ENCODE data around the gene SNF8. TPM values are rescaled to one million over a fixed set of nuclear protein-coding genes. Genes with fewer than 3 reads are reported as not detected.

Gene SNF8
- polyA plus RNA-seq, 1 donor from 2014 or later, result 171 TPM

DNA sequence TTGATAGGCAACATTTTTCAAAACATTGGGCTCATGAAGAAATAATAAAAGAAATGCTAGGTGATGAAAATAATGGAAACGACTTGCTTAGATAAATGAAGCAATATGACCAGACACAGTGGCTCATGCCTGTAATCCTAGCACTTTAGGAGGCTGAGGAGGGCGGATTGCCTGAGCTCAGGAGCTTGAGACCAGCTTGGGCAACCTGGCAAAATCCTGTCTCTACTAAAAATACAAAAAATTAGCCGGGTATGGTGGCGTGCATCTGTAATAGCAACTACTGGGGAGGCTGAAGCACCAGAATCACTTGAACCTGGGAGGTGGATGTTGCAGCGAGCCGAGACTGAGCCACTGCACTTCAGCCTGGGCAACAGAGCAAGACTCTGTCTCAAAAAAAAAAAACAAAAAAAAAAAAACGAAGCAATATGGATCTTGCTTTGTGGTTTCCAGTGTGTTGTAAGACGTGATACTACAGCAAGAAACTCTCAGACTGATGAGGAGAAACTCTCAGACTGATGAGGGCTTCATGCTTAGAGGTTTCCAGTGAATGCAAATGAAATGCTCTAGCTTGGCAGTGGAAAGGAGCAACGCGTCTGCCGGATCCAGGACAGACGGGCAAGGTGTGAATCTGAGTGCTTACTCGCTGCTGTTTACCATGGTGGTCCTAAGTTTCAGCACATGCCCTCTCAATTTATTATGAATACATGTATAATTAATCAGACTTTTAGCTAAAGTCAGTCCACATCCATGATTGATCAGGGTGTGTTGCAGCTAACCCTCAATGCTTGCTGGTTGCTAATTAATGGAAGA is 41.0 kb upstream of the SNF8 start:
- Histone ChIP-seq H4K20me1 (ENCODE audit: insufficient read depth) (no peaks in the 10 kb centered on the region), H3K9me3 (ENCODE audit: low read length) (no peaks in the 10 kb centered on the region), H3K4me2 (ENCODE audit: low read length) (no peak overlapping the region), H3K4me3 (ENCODE audit: low read length) (no peak overlapping the region), H3K79me2 (replicated peaks; ENCODE audit: insufficient read depth, low read length) (no peaks in the 10 kb centered on the region), H3K9me2 (ENCODE audit: insufficient read depth, low read length) (no peaks in the 10 kb centered on the region), H3K27ac (ENCODE audit: low read length) (no peak overlapping the region), H3F3A (ENCODE audit: insufficient read depth, low read length, poor library complexity, severe bottlenecking) (no peaks in the 10 kb centered on the region), H3K9ac (ENCODE audit: low read length) (no peak overlapping the region), H3K27me3 (ENCODE audit: insufficient read depth, low read depth, low read length) (no peaks in the 10 kb centered on the region), H3K36me3 (ENCODE audit: insufficient read depth, low read length) (no peaks in the 10 kb centered on the region), H2AFZ (ENCODE audit: low read depth, low read length) (no peak overlapping the region)
- TF ChIP-seq, protein P1, sequence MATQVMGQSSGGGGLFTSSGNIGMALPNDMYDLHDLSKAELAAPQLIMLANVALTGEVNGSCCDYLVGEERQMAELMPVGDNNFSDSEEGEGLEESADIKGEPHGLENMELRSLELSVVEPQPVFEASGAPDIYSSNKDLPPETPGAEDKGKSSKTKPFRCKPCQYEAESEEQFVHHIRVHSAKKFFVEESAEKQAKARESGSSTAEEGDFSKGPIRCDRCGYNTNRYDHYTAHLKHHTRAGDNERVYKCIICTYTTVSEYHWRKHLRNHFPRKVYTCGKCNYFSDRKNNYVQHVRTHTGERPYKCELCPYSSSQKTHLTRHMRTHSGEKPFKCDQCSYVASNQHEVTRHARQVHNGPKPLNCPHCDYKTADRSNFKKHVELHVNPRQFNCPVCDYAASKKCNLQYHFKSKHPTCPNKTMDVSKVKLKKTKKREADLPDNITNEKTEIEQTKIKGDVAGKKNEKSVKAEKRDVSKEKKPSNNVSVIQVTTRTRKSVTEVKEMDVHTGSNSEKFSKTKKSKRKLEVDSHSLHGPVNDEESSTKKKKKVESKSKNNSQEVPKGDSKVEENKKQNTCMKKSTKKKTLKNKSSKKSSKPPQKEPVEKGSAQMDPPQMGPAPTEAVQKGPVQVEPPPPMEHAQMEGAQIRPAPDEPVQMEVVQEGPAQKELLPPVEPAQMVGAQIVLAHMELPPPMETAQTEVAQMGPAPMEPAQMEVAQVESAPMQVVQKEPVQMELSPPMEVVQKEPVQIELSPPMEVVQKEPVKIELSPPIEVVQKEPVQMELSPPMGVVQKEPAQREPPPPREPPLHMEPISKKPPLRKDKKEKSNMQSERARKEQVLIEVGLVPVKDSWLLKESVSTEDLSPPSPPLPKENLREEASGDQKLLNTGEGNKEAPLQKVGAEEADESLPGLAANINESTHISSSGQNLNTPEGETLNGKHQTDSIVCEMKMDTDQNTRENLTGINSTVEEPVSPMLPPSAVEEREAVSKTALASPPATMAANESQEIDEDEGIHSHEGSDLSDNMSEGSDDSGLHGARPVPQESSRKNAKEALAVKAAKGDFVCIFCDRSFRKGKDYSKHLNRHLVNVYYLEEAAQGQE (IDR thresholded peaks at IDR 0.05; ENCODE audit: borderline replicate concordance), result no peak
- TF ChIP-seq POLR2AphosphoS5 (IDR thresholded peaks at IDR 0.05), result no peak
- no peak for TF ChIP-seq RAD21 (conservative IDR thresholded peaks at IDR 0.05)

DNA sequence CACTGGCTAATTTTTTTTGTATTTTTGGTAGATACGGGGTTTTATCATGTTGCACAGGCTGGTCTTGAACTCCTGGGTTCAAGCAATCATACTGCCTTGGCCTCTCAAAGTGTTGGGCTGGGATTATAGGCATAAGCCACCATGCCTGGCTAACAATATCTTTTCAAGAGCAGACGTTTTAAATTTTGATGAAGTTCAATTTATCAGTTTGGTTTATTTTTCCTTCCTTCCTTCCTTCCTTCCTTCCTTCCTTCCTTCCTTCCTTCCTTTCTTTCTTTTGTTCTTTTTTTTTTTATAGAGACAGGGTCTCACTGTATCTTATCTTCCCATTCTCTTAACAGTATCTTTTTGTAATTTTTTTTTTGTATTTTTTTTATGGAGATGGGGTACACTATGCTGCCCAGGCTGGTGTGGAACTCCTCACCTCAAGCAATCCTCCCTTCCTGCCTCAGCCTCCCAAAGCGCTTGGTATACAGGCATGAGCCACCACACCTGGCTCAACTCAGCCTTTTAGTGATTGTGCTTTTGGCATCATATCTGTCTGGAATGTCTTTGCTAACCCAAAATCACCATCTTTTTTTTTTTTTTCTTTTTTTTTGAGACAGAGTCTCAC is 37.4 kb upstream of the SNF8 start:
- no peaks in the 10 kb centered on the region for H3F3A ChIP-seq (ENCODE audit: insufficient read depth, low read length, poor library complexity, severe bottlenecking)
- no peak overlapping the region for H2AFZ ChIP-seq (ENCODE audit: low read depth, low read length)
- no peaks in the 10 kb centered on the region for H3K27me3 ChIP-seq (ENCODE audit: insufficient read depth, low read depth, low read length)
- no peaks in the 10 kb centered on the region for H3K36me3 ChIP-seq (ENCODE audit: insufficient read depth, low read length)
- no peak overlapping the region for H3K27ac ChIP-seq (ENCODE audit: low read length)
- H3K9ac ChIP-seq (ENCODE audit: low read length), result no peak overlapping the region
- no peak overlapping the region for H3K4me2 ChIP-seq (ENCODE audit: low read length)
- H3K79me2 ChIP-seq (replicated peaks; ENCODE audit: insufficient read depth, low read length), result no peaks in the 10 kb centered on the region
- no peaks in the 10 kb centered on the region for H4K20me1 ChIP-seq (ENCODE audit: insufficient read depth)
- no peaks in the 10 kb centered on the region for H3K9me3 ChIP-seq (ENCODE audit: low read length)
- no peak for TF ChIP-seq EZH2 (IDR thresholded peaks at IDR 0.05; ENCODE audit: borderline replicate concordance, insufficient read depth, low read length, poor library complexity, severe bottlenecking)
- TF ChIP-seq SMC3 (conservative IDR thresholded peaks at IDR 0.05; ENCODE audit: poor library complexity), result no peak
- TF ChIP-seq MXI1 (conservative IDR thresholded peaks at IDR 0.05; ENCODE audit: poor library complexity, severe bottlenecking), result no peak
- TF ChIP-seq, protein P1 (IDR thresholded peaks at IDR 0.05; ENCODE audit: borderline replicate concordance), result no peak
- TF ChIP-seq TAF1 (IDR thresholded peaks at IDR 0.05; ENCODE audit: low read depth), result no peak
- no peak for TF ChIP-seq EP300 (conservative IDR thresholded peaks at IDR 0.05; ENCODE audit: poor library complexity, severe bottlenecking)
- TF ChIP-seq, protein P2, sequence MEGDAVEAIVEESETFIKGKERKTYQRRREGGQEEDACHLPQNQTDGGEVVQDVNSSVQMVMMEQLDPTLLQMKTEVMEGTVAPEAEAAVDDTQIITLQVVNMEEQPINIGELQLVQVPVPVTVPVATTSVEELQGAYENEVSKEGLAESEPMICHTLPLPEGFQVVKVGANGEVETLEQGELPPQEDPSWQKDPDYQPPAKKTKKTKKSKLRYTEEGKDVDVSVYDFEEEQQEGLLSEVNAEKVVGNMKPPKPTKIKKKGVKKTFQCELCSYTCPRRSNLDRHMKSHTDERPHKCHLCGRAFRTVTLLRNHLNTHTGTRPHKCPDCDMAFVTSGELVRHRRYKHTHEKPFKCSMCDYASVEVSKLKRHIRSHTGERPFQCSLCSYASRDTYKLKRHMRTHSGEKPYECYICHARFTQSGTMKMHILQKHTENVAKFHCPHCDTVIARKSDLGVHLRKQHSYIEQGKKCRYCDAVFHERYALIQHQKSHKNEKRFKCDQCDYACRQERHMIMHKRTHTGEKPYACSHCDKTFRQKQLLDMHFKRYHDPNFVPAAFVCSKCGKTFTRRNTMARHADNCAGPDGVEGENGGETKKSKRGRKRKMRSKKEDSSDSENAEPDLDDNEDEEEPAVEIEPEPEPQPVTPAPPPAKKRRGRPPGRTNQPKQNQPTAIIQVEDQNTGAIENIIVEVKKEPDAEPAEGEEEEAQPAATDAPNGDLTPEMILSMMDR (IDR thresholded peaks at IDR 0.05; ENCODE audit: poor library complexity, severe bottlenecking), result no peak
- no peak for TF ChIP-seq RAD21 (conservative IDR thresholded peaks at IDR 0.05)
- TF ChIP-seq POLR2AphosphoS5 (IDR thresholded peaks at IDR 0.05), result no peak
- H3K4me3 ChIP-seq (ENCODE audit: low read length), result no peak overlapping the region
- no peaks in the 10 kb centered on the region for H3K9me2 ChIP-seq (ENCODE audit: insufficient read depth, low read length)
